Tibial artery (tissue), 4 donors: ENCODE results near the gene GRPEL2.

Experiments used
- DNase-seq, 2 donors: peaks; one replicate each; pipeline ENCODE4 v3.0.0-alpha.2; 2019
- H3K27ac ChIP-seq, 2 donors: fragments of 200-600 bp; sonication (generic) in 1 of 2; 1 replicate in 1 of 2; 2 replicates in 1 of 2; pipeline ENCODE4 v1.5.1; 2018 to 2019; ENCODE audit warnings: mild to moderate bottlenecking in 1 of 2
- H3K27me3 ChIP-seq, 2 donors: fragments of 200-600 bp; sonication (generic) in 1 of 2; one replicate each; pipeline versions ENCODE4 v1.5.1 to v1.6.0; 2016 to 2019
- H3K36me3 ChIP-seq, 3 donors: fragments of 200-600 bp; sonication (generic) in 2 of 3; one replicate each; pipeline ENCODE4 v1.5.1; 2016 to 2019; ENCODE audit warnings: mild to moderate bottlenecking in 2 of 3
- H3K4me1 ChIP-seq, 4 donors: fragments of 200-600 bp; sonication (generic) in 2 of 4; 1 replicate in 3 of 4; 2 replicates in 1 of 4; pipeline ENCODE4 v1.5.1; 2016 to 2019
- H3K4me3 ChIP-seq, 2 donors: fragments of 200-600 bp; sonication (generic) in 1 of 2; 1 replicate in 1 of 2; 2 replicates in 1 of 2; pipeline ENCODE4 v1.5.1; 2018 to 2019; ENCODE audit warnings: mild to moderate bottlenecking in 2 of 2
- H3K9me3 ChIP-seq, 3 donors: fragments of 200-600 bp; sonication (generic) in 1 of 3; one replicate each; pipeline ENCODE4 v1.5.1; 2016 to 2019
- intact Hi-C: fragments of 100-400 bp; cut with DNase I; formaldehyde crosslinking; loops from one replicate; pipeline ENCODE4 v1.15.0; 2023; ENCODE audit warnings: low total_unique reads
- TF ChIP-seq, protein P1 (sequence below), 2 experiments: fragments of 200-600 bp in 1 of 2; fragments of 450-650 bp in 1 of 2; IDR thresholded peaks; one replicate each; pipeline ENCODE4 v1.5.1; 2017 to 2019; ENCODE audit warnings: antibody characterized with exemption in 2 of 2, mild to moderate bottlenecking in 1 of 2, moderate library complexity in 1 of 2

GRPEL2 gene

DNA sequence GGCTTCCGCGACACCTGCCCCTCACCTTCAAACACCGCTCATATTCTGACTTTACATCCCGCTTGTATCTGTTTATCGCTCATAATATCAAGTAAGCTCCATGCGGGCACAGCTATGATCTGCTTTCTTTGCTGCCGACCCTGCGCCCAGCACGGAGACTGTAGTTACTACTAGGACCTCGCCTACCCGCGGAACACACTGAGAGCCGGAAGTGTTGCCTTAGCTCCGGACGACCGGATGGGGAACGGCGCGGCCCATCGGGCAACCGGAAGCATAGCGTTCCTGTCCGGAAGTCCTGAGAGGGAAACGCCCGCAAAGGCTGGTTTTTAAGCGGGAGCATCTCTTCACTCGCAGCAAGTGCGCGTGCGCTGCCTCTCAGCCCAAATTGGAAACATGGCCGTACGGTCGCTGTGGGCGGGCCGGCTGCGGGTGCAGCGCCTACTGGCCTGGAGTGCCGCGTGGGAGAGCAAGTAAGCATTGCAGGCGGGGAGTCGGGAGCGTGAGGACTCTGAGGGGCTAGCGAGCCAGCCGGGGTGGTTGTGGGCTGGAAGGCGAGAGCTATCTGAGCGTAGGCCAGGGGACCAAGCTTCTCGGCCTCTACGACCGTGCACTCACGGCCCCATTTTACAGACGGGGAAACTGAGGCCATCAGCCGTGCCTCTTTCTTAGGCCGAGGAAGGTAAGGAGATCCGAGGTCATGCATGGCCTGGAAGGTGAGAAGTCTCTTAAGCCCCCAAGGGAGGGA, at the start of gene GRPEL2:
TSS of gene GRPEL2 (plus strand) at position 353 of the 745 bp plus-strand sequence. CDS start at position 394, 41 bp downstream.
- DNase-seq, result peak; percentile 96 to 97
- no peaks in the 10 kb centered on the region for H3K27me3 ChIP-seq
- intact Hi-C loops, result no loop called here
- peak within 1 kb of the TSS; percentile 74 to 85 for H3K27ac ChIP-seq
- peak within 1 kb of the TSS; percentile 61 to 80 for H3K4me3 ChIP-seq
- H3K36me3 ChIP-seq, result peaks cover 20 to 29% (median 25%) of the 10 kb centered on the region in 3 donors
- TF ChIP-seq, protein P1, sequence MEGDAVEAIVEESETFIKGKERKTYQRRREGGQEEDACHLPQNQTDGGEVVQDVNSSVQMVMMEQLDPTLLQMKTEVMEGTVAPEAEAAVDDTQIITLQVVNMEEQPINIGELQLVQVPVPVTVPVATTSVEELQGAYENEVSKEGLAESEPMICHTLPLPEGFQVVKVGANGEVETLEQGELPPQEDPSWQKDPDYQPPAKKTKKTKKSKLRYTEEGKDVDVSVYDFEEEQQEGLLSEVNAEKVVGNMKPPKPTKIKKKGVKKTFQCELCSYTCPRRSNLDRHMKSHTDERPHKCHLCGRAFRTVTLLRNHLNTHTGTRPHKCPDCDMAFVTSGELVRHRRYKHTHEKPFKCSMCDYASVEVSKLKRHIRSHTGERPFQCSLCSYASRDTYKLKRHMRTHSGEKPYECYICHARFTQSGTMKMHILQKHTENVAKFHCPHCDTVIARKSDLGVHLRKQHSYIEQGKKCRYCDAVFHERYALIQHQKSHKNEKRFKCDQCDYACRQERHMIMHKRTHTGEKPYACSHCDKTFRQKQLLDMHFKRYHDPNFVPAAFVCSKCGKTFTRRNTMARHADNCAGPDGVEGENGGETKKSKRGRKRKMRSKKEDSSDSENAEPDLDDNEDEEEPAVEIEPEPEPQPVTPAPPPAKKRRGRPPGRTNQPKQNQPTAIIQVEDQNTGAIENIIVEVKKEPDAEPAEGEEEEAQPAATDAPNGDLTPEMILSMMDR (IDR thresholded peaks at IDR 0.05), result no peak
- H3K9me3 ChIP-seq, result no peaks in the 10 kb centered on the region
- peaks cover 0 to 16% (median 8%) of the 10 kb centered on the region in 4 donors for H3K4me1 ChIP-seq

DNA sequence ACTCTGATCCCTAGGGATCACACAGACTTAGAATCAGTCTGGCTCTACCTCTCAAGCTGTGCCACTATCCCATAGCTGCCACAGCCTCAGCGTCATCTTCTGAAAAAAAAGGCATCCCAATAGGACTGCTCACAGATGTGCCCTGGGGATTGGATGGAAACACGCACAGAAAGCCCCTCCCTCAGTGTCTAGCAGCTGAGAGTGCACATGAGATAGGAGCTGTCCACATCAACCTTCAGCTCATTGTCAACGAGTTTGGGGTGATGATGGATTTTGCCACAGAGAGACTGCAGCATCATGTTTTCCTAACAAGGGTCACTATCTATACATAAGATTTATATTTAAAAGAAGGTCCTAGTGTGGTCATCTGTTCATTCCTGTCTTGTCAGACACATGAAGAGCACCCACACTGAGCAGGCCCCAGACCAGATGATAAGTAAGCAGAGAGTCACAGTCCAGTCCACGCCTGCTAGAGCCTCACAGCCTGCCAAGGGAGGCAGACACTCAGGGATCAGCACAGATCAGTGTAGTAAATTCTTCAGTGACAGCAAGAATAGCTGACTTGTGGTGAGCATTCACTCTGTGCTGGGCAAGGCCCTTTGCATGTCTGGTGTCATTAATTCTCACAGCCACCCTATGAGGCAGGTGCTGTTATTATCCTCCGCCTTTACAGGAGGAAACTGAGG, 47.8 kb upstream of the GRPEL2 start:
- peaks cover 0 to 3% of the 10 kb centered on the region in 2 donors for H3K27me3 ChIP-seq
- no peak overlapping the region for H3K4me3 ChIP-seq
- no peaks in the 10 kb centered on the region for H3K4me1 ChIP-seq
- H3K27ac ChIP-seq, result no peak overlapping the region
- peaks cover 0 to 3% (median 0%) of the 10 kb centered on the region in 3 donors for H3K36me3 ChIP-seq
- intact Hi-C loops, result no loop called here
- H3K9me3 ChIP-seq, result no peaks in the 10 kb centered on the region
- TF ChIP-seq, protein P1 (IDR thresholded peaks at IDR 0.05), result no peak
- DNase-seq, result no peak

DNA sequence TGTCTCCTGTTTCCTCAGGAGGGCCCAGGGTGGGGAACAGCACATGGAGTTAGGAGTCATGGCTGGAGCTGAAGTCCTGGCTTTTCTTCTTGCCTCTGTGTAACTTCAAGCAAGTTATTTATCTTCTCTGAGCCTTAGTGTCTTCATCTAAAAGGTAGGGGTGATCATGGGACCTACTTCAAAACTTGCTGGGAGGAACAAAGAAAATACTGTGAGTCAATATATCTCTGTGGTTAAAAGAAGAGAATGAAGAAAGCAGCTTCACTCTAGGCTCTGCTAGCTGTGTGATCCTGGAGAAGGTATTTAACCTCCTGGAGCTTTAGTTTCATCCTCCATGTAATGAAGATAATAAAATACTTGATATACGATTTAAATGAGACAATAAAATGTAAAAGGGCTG, 47.1 kb upstream of the GRPEL2 start:
- TF ChIP-seq, protein P1 (IDR thresholded peaks at IDR 0.05), result no peak
- H3K36me3 ChIP-seq, result peaks cover 0 to 6% (median 0%) of the 10 kb centered on the region in 3 donors
- H3K27ac ChIP-seq, result no peak overlapping the region
- no peak overlapping the region for H3K4me3 ChIP-seq
- H3K4me1 ChIP-seq, result no peaks in the 10 kb centered on the region
- DNase-seq, result no peak
- intact Hi-C loops, result no loop called here
- H3K9me3 ChIP-seq, result no peaks in the 10 kb centered on the region
- peaks cover 0 to 3% of the 10 kb centered on the region in 2 donors for H3K27me3 ChIP-seq

DNA sequence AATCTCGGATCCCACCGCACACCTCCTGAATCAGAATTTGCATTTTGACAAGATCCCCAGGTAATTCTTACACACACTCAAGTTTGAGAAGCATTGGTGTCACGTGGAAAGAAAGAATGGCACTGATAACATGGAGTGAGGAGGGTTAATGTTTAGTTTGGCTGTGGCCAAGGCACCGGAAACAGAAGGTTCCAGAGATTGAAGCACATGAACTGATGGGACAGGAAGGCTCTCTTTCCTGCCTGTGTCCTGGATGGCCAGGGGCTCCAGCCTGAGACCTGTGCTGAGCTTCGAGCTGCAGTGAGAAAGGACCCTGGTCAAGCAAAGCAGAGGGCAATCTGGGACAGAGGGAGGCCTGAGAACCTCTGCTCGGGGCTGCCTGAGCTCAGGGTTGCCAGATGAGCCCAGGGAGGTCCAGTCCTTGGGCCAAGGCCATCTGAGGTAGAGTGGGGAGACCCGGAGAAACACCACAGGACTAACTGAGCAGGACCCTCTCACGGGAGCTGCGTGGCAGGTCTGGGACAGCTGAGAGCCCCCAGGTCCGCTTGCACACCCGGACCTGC, 46.4 kb upstream of the GRPEL2 start:
- Histone ChIP-seq H3K4me3 (no peak overlapping the region), H3K36me3 (peaks cover 0 to 6% (median 0%) of the 10 kb centered on the region in 3 donors), H3K27me3 (peaks cover 0 to 3% of the 10 kb centered on the region in 2 donors), H3K9me3 (no peaks in the 10 kb centered on the region), H3K4me1 (no peaks in the 10 kb centered on the region), H3K27ac (no peak overlapping the region)
- no peak for DNase-seq
- TF ChIP-seq, protein P1 (IDR thresholded peaks at IDR 0.05), result no peak
- intact Hi-C loops, result no loop called here

GRCh38 chr5:149299451-149300054, 45.7 kb upstream of the GRPEL2 start:
- intact Hi-C loops, result no loop called here
- Histone ChIP-seq H3K36me3 (peaks cover 0 to 6% (median 0%) of the 10 kb centered on the region in 3 donors), H3K4me1 (no peaks in the 10 kb centered on the region), H3K27me3 (peaks cover 0 to 3% of the 10 kb centered on the region in 2 donors), H3K9me3 (no peaks in the 10 kb centered on the region), H3K4me3 (no peak overlapping the region), H3K27ac (no peak overlapping the region)
- no peak for DNase-seq
- TF ChIP-seq, protein P1 (IDR thresholded peaks at IDR 0.05), result no peak
